ENCODE results near the gene CUL3.

Gene CUL3

DNA sequence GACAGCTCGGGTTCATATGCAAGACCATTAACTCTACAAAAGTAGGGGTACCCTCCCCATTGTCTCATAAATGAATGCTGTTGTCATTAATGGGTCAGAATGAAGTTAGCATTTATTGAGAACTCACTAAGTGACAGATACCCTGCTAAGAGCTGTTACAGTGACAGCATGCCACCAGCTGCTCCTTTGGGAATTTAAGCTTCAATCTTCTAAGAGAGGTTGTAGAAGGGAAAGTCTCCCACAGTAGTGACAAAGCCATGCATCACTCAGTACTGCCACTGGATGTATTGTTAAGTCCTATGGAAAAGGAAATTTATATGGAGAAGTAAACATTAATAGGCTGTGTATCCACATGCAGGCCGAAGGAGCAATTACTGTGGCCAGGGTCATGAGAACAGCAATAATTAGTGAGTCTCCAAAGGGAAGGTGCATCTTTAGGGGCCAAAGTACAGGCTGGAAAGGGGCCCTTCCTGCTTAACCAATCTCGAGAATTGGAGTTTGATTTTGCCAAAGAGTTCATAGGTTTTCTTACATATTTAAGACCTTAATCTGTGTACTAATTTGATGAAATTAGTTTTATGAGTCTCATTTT, 118.8 kb downstream of the CUL3 start:
- DNase-seq, result no peak

DNA sequence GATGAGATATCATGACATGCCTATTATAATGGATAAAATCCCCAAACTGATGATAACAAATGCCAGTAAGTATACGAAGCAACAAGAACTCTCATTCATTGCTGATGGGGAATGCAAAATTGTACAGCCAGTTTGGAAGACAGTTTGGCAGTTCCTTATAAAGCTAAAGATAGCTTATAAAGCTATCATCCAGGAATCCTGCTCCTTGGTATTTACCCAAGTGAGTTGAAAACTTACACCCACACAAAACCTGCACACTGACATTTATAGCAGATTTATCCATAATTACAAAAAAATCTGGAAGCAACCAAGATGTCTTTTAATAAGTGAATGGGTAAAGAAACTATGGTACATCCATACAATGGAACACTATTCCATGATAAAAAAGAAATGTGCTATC, 123.8 kb downstream of the CUL3 start:
- DNase-seq, result no peak

DNA sequence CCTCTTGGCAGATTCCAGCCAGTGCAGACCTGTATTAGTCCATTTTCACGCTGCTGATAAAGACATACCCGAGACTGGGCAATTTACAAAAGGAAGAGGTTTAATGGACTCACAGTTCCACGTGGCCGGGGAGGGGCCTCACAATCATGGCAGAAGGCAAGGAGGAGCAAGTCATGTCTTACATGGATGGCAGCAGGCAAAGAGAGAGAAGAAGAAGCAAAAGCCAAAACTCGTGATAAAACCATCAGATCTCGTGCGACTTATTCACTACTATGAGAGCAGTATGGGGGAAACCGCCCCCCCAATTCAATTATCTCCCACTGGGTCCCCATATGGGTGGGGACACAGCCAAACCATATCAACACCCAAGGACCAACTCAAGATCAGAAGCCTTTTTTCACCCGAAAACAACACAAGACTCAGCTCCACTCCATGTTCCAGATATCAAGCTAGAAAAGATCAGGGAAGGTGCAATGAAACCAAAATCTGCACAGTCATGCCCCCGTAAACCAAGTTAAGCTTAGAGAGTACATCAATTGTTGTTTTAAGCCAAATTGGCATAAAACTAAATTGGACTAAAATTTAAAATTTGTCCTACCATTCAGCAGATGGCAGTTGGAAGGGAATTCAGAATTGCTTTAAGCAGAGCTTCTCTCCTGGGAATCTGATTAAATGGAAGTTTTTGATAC, 127.6 kb downstream of the CUL3 start:
- DNase-seq, result no peak

DNA sequence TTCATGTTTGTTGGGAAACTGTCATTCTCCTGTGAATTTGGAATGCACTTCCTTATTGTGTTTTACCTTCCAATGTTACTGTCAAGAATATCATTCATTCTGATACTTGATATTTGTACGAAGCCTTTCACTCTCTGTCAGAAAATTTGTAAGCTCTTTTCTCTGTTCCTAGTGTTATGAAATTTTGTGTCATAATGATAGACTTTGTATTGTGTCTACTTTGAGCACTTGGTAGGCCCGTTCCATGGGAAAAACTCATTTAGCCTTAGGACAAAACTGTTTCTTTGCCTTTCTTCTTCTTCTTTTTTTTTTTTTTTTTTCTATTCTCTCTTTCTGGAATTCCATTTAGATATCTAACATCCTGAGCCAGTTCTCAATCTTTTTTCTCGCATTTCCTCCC, 131.3 kb downstream of the CUL3 start:
- DNase-seq, result no peak

DNA sequence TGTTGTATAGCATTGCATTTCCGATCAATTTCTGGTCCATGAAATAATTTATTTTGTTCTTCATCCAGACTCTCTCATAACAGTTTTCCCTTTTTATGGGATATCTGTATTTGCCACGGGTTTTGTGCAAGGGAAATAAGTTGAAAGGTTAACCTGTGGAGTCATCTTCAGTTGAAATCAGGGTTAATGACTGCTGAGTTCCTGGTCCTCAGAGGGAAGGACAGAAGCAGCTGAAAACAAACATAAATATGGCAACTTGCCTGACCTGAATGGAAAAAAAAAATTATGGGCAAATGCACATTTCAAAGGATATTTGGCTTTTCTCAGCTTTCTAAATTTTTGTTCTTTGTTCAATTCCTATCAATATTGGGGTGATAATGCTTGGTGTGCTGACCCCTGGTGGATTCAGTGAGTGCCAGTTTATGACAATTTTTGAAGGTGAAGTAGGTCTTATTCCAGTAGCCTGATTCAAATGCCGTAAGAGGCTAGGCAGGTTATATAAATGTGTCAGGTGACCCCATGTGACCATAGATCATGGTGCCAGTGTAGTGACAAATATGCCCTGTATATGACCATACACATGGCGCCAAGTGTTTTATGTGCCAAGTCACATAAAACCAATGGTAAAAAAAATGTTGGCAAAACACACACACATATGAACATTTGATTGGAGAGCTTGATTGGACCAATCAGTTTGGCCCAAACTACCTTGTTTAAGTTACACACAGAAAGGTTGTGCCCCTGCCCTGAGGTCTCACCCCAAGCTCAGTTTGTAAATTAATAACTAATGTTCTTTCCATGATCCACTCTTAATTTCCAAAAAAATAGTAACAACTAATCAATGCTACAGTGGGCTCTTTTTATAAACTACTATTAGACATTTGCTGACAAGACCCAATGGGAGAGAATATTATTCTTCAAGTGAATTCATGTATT, 135.7 kb downstream of the CUL3 start:
- DNase-seq, result peak; percentile 29

DNA sequence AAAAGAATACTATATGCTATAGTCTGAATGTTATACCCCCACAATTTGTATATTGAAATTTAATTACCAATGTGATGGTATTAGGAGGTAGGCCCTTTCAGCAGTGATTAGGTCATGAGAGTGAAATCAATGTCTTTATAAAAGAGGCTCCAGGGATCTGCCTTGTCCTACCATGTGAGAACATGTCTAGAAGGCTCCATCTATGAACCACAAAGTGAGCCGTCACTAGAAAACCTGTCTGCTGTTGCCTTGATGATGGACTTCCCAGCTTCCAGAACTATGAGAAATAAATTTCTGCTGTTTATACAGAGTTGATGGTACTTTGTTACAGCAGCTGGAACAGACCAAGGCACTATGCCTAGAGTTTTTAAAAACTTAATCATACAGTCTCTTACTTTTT, 136.9 kb downstream of the CUL3 start:
- DNase-seq, result no peak

DNA sequence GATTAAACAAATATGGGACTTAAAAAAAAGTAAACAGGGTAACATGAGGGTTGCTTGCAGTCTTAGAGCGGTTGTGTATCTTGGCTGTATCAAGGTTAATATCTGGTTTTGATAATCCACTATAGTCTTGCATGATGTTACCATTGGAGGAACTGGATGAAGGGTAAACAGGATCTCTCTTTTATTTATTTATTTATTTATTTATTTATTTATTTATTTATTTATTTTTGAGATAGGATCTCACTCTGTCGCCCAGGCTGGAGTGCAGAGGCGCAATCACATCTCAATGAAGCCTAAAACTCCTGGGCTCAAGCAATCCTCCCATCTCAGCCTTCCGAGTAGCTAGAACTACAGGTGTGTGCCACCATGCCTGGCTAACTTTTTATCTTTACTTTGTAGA, 140.4 kb downstream of the CUL3 start:
- no peak for DNase-seq

DNA sequence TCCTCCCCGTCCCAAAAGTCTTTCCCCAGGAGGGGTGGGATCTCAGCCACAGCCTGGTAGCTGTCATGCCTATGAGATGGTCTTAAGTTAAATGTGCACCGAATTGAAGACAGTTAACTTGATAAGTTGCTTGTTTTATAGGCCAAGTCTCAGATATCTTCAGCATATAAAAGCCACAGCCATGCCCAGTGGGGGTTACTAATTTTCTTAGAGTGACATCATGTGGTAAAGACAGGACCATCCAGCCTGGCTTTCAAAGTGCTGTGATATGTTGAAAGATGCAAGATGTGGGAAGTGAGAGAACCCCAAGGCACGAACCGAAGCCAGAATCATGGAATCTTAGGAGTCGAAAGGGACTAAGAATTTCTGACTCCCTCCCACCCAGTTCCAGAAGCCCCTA, 141.1 kb downstream of the CUL3 start:
- DNase-seq, result no peak

DNA sequence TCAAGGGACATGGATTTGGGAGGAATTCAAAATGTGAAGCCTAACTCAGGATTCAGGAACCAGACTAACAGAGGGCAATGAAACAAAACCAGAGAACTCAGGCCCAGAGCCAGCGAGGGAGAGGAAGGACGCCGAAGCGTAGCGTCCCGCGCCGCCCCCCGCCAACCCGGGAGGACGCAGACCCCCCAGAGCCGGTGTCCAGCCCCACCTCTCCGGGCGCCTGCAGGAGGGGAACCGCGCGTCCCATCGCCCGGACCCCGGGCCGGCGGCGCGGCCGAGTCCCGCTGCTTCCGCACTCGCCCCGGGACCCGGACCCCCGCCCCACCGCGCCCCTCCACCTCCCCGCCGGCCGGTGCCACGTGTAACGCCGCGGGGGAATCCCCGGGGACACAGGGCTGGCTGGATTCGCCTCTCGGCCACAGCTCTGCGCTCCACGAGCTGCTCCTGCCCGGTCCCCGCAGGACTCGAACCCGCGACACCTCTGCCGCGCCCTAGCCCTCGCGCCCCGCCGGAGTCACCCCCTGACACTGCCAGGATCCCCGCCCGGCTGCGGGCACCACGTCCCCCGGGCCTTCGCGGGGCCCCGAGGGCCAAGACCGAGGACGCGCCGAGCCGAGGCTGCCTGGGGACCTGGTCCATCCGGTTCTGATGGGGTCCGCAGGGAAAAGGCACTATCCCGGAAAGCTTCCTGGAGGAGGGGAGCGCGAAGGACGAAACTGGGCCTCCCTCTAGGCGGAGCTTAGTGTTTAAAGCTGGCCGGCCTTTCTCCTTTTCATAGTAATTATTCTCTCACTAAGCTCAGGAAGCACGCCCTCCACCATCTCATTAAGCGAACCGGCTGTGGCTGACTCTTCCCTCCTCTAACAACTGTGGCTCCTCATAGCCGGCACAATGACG, 142.8 kb downstream of the CUL3 start:
- DNase-seq, result no peak

DNA sequence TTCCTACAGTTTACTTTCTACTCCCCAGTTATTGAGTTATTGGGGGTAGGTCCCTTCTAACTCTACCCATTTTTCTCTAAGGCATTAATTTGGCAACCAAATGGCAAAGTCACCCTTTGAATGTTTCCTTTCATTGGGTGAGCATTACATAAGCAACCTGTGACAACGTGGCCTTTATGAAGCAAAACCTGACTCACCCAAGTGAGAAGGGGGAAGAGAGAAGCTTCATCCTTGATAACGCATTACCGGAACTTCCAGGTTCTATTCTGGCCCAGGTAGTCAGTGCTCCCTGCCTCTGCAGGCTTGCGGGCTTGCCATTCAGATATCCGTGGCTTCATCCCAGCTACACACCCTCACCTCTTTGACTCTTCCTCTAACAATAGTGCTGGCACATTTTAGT, 144.2 kb downstream of the CUL3 start:
- no peak for DNase-seq

DNA sequence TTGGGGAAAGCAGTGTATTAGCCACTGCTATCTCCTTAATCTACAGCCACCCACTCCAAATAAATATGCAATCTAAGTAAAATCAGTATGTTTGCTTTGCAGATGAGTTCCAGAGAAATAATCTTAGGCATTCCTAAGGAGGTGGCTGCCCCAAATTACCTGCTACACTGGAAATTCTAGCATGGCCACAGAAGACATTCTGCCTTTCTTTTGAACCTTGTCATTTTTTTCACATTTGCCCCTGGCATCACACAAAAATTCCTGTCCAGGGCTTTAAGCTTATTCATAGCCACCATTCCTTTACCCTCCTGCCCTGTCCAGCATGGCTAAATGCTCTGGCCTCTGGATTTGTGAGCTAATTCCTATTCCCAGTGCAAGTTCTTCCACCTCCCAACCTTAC, 146.4 kb downstream of the CUL3 start:
- no peak for DNase-seq

DNA sequence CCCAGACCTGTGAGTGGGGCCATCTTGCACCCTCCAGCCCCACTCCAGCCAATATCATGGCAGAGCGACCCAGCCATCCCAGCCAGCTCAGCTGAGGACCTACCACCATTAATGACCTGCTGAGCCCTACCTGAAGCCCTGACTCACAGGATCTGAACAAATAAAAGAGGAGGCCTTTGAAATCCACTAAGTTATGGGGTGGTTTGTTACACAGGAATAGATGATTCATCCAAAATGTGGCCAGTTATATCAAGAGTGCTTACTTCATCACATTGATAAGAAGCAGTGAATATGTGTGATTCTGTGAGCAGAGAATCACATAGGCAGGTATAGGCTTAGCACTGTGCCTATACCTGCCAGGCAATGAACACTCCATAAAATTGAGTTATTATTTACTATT, 148.5 kb downstream of the CUL3 start:
- DNase-seq, result no peak

DNA sequence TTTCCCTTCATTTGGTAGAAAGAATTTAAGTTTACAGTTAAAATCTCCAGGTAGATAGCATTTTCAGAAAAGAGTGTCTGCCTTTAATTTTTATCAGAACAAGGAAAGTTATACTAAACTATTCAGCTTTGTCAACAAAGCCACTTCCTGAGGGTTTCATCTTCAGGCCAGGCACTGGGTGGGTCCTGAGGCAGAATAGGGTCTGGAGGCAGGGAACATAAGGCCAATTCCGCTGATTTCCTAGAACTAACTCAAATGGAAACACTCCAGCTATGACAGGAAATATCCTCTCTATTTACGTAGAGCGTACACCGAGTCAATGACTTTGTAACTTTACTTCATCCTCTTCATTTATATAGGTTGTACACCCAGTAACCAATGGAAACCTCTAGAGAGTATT, 150.5 kb downstream of the CUL3 start:
- DNase-seq, result no peak

DNA sequence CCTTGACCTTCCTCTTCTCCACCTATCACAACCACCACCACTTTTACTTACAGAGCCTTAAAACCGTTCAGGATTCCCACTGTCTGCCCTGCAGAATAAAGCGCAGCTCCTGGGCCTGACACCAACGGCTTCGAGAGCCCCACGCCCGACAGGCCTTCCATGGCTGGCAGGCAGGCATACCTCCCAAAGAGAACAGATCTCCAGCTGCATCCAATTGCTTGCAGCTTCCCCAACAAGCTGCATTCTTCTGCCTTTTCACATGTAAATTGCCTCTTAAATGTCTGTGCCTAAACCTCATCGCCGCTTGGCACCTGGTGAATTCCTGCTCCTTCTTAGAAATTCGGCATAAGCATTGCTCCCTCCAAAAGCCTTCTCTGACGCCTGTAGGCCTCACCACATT, 151.7 kb downstream of the CUL3 start:
- no peak for DNase-seq

DNA sequence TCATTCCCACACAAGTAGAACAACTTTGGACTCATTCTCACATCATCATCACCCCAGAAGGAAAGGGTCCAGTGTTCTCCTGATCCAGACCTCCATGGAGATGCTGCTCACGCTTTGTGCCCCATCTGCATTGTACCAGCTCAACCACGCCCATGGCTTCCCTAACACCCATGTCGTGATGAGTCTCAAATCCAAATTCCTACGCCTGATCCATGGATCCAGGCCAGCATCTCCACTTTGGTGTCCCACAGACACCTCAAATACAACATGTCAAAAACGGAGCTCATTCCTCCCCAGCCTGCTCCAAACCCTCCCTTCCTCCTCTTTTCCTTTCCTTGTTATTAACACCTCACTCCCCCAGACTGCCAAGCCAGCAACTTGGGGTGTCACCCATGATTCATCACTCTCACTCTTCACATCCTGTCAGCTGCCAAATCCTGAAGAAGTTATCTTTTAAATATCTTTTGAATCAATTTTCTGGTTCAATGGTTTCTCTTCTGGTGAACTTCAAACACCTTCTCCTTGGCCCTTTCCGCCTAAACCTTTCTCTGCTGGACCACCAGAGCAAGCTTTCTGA, 153.1 kb downstream of the CUL3 start:
- DNase-seq, result no peak

DNA sequence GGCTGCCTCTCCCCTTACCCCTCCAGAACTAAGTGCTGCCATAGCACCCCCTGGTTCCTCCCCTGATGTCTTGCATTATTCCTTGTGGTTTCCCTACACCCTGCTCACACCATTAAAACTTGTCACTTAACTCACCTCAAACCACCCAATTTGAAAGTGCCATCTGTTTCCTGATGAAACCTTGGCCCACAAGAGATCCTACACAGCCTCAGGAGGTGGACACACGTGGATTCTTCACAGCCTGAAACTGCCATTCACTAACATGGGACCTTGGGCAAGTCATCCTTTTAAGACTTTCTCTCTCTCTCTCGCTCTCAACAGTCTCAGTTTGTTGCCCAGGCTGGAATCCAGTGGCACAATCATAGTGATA, 155.7 kb downstream of the CUL3 start:
- no peak for DNase-seq

DNA sequence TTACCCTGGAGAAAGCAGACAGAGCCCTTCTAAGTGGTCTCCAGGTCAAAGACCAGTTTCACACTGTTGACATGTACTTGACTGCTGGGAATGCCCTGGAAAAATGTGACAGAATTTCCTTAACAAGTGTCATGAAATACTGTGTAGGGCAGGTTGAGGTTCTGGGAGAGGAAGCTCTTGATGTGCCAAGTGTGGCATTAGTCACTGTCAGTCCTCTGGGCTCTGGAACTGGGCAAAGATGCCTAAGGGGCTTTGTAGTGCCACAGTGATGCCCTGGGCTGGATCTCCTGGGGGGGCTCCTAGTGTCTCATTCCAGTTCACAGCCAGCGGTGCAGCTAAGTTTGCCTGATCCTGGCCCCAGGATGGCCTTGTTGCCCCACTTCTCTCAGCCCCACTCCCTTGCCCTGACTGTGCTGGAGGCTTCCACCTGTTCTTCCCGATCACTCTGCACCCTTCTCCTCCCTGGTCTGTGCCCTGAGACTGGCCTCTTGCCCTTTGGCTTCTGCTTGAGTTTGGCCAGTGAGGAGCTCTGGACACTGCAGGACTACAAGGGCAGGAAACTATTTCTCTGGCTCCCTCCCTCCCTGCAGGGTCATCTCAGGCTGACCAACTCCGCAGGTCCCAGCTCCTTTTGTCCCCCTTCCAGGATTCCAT, 156.2 kb downstream of the CUL3 start:
- no peak for DNase-seq

DNA sequence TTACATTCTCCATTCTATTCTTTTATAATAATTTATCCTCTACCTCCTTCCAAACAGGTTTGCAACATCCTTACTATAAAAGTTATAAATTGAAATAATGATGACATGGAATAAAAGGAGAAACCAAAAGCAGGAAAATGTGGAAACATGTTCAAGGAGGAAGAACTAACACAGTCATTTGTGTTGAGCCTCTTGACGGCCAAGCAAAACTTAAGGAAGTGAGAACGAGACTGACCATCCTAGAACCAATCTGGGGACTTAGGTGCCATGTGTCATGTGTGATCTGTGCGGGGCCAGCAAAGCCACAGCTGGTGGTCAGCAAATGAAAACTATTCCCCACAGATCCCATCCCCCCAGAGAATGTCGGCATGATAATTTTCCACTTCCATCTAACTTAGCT, 157.7 kb downstream of the CUL3 start:
- no peak for DNase-seq

DNA sequence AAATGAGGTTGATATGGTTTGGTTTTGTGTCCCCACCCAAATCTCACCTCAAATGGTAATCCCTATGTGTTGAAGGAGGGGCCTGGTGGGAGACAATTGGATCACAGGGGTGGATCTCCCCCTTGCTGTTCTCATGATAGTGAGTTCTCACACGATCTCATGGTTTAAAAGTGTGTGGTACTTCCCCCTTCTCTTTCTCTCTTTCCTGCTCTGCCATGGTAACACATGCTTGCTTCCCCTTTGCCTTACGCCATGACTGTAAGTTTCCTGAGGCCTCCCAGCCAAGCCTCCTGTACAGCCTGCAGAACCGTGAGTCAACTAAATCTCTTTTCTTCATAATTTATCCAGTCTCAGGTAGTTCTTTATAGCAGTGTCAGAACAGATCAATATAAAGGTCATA, 158.5 kb downstream of the CUL3 start:
- DNase-seq, result no peak

DNA sequence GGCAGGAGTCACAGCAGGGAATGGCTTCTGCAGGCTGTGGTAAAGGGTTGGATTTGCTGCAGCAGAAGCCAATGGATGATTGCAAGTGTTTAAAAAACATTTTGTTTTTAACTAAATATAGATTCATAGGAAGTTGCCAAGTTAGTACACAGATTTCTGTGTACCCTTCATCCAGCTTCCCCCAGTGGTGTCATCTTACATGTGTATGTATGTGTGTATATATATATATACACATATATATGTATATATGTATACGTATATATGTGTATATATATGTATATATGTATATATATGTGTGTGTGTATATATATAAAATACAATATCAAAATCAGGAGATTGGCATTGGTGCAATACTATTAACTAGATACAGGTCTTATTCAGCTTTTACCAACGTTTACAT, 164.1 kb downstream of the CUL3 start:
- DNase-seq, result no peak
